GM11168 (cell line): Measurements from ENCODE around the gene DDTL.
"Not testable (repeated sequence)": the region's sequence is repeated elsewhere in the genome, so short reads cannot be mapped to it uniquely, and the experiment has no call there.

ENCODE experiments used
- in situ Hi-C: fragments of 300-500 bp; cut with MboI; formaldehyde crosslinking; loops from one replicate; pipeline ENCODE4 v1.12.0; 2022; ENCODE audit warnings: low sequenced_read_pairs; ENCODE audit not compliant: unreplicated experiment

DDTL gene

DNA sequence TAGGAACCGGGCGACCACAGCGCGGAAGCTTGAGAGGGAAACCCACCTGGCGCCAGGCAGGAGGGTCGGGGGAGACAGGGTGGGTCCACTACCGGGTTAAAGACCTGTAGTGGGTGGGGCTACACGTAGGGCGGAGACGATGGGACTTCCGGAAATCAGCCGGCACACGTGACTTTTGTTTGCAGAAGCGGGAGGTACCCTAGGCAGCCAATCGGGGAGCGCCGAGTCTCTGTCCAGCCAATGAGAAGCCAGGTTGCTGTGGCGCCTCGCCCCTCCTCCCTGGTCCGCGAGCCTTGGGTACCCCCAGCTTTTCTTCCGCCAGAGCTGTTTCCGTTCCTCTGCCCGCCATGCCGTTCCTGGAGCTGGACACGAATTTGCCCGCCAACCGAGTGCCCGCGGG, at the start of gene DDTL:
Gene DDTL, plus strand, starts transcription at position 321 of the 400 bp plus-strand sequence. Its CDS starts 27 bp downstream, at position 348.
- in situ Hi-C loops: loop anchor here (10.0 kb wide), 1 partner anchor 52 kb away; no protein-coding TSS in a partner anchor

DNA sequence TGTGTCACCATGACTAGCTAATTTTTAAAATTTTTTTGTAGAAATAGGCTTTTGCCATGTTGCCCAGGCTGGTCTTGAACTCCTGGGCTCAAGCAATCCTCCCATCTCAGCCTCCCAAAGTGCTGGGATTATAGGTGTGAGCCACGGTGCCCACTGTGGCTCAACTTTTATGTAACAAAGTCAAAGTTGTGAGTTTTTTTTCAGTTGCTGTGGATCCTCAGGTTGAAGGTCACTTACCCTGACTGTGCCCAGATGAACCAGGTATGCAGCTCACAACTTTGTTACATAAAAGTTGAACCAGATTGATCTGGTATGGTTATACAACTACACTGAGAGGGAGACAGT, 46.4 kb upstream of the DDTL start:
- in situ Hi-C loops: not testable (repeated sequence)

DNA sequence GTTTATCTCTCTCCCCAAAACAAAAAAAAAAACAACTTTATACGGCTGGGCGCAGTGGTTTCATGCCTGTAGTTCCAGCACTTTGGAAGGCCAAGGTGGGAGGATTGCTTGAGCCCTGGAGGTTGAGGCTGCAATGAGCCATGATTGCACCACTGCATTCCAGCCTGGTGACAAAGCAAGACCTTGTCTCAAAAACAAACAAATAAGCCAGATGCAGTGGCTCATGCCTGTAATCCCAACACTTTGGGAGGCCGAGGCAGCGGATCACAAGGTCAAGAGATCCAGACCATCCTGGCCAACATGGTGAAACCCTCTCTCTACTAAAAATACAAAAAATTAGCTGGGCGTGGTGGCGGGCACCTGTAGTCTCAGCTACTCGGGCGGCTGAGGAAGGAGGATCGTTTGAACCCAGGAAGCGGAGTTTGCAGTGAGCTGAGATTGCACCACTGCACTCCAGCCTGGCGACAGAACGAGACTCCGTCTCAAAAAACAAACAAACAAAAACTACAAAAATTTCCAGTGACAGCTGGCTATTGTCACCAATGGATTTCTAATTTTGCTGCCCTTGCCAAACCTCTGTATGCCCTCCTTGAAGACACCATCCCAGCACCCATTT, 45.0 kb upstream of the DDTL start:
- in situ Hi-C loops: not testable (repeated sequence)

DNA sequence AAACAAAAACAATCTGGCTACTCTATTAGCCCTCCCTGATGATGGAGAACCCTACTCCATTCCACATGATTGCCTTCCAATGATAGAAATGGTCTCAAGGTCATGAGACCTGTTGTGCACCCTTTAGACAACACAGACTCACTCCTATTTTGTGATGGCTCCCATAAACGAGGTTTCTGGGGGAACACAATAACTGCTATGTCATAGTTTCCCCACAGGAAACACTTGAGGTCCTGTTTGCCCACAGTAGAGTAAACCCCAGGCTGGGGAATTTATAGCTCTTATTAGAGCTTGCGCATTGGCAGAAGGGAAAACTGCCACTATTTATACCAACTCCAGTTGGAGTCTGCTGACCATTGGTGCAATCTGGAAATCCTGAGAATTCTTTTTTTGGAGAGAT, 43.8 kb upstream of the DDTL start:
- in situ Hi-C loops: no loop called here

DNA sequence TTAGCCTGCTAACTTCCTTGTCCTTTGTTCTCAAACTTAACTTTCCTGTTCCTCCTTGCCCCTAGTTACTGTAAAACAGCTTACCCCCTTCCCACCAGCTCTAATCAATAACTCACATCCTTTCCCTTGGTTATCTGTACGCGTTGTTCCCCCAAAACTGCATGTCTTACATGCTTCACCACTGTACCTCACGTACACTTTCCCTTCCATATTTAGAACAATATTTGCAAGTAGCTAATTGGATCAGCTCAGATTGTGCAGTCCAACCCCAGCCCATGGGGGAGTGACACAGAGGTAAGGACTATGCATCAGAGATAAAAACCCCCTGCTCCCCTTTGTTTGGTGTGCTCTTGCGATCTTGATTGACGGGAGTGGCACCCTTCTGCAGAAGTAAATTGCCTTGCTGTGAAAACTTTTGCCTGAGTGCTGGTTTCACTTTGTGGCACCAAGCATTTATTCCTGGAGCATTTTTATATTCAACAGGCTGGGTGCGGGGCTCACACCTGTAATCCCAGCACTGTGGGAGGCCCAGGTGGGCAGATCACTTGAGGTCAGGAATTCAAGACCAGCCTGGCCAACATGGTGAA, 41.6 kb upstream of the DDTL start:
- in situ Hi-C loops: no loop called here

DNA sequence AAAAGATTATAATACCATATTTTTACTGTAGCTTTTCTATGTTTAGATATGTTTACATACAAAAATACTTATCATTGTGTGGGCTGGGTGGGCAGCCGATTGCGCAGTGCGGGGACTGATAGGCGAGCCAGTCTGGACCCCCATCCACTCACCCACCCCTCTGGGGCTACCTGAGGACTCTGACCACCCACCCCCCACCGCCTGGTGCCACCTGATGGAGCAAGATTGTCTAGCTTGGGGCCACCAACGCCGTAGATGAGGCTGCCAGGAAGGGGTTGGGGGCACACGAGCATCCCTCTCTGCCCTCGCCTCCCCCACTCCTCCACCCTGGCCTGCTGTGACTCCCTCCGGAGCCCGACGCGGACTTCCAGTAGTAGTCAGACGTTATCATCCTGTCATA, 40.1 kb upstream of the DDTL start:
- in situ Hi-C loops: no loop called here

DNA sequence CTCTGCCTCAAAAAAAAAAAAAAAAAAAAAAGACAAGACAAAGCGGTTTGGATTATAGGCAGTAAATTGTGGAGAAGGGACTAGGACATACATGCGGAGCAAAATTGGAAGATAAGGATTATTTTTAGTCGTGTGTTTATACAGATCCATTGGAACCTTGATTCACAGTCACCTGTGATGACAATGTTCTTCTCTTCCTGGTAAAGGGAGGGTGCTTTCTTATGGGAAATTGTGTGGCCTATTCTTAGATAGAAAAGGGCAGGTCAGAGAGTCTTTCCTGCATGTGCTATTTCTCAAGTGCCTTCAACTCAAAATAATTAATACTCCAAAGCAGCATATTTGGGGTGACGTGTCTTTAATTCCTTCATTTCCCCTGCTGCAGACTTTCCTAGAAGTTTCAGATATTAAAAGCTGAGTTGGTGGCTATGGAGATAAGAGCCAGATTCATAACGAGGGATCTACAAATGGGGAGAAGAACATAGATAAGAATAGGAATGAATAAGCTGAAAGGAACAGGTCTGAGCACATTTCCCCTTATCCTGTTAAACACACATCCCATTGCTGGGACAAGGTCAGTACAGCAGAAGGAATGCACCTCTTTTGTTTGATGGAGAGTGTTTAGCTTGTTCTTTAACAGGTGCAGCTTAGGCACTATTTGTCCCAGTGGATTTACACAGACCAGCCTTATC, 28.2 kb upstream of the DDTL start:
- in situ Hi-C loops: no loop called here

DNA sequence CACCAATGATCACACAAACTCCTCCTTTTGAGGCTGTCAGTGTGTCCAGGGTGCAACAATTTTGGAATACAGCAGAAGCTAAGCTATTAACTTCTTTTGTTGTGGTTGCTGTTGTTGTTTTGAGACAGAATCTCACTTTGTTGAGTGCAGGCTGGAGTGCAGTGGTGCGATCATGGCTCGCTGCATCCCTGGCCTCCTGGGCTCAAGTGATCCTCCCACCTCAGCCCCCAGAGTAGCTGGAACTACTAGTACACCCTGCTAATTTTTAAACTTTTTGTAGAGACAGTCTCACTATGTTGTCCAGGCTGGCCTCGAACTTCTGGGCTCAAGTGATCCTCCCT, 27.7 kb upstream of the DDTL start:
- in situ Hi-C loops: no loop called here

DNA sequence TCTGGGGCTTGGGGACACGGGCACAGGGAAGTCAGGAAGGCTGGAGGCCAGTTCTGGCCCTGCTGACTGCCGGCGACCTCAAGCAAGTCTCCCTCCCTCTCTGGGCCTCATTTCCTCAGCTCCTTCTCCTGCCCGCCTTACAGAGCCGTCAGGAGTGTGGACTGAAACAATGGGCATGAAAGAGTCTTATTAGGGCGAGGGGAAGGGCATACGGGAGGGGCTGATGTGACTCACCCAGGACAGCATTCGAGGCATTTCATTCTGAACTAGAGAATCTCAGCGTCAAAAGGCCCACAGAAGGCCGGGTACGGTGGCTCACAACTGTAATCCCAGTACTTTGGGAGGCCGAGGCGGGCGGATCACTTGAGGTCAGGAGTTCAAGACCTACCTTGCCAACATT, 26.5 kb upstream of the DDTL start:
- in situ Hi-C loops: not testable (repeated sequence)

DNA sequence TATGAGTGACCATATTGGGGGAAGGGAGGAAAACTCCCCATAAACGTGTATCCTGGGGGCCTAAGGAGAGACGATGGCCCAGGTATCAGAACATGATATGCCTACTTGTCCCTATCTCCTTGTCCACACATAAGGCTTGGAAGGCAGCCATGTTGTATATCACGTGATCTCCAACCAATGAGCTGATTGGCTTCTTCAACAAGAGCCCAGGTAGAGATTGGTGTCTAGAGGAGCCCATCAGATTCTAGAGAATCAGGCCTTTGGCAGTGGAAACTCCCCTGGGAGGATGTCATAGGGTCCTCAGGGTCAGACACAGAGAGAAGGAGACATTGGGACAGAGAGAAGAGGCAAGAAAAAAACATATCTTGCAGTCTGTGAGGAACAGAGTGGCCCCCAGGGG, 19.3 kb upstream of the DDTL start:
- in situ Hi-C loops: not testable (repeated sequence)

DNA sequence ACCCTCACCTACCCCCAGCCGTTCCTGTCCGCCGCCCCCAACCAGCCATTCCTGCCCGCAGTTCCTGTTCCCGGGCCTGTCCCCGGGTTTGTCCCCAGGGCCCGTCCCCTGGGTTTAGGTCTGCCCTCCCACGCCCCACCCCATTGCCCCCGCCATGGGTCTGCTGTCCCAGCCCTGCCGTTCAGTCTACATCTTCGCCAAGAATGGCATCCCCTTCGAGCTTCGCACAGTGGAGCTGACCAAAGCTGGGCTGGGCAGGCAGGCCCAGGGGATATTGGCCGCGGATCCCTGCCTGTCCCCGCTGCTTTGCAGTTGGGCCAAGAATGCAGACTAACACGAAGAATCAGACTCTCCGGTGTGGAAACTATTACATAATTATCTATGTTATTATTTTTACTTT, 16.9 kb upstream of the DDTL start:
- in situ Hi-C loops: loop anchor here (5.0 kb wide), 1 partner anchor 38 kb away; no protein-coding TSS in a partner anchor

DNA sequence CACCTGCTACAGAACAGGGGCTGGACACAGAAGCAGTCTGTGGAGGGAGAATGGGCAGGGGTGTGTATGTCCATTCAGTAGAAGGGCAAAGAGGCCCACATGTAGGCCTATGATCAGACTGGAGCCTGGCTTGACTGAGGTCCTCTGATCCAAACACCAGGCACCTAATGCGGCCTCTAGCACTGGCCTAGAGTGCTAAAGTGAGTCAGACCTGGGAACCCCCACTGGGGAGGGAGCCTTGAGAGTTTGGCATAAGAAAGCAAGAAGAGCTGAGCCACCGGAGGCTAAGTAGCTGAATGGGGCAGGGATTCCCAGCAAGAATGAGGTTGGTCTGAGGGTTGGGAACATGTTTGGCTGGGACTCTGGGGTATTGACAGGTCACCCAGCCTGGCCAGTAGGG, 15.3 kb upstream of the DDTL start:
- in situ Hi-C loops: loop anchor here (5.0 kb wide), 1 partner anchor 36 kb away; no protein-coding TSS in a partner anchor

DNA sequence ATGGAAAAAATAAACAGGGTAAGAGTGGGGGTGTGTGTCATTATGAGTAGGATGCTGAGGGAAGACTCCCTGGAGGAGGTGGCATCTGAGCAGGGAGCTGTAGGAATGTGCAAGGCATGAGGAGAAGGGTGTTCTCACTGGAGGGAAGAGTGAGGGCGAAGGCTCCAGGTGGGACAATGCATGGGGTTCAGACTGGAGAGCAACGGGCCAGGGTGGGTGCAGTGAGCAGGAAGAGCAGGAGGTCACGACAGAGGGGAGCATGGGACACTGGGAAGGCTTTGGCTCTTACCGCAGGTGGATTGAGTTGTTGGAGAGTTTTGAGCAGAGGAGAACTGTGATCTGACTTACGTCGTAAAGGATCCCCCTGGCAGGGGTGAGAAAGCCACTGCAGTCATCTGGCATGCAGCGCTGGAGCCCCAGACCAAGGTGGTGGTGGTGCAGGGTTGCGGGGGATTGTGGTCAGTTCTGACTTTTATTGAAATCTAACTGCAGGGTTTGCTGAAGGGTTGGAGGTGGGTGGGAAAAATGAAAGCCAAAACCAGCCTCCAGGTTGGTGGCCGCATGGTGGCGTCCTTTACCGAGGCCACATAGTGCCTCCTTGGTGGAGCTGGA, 13.8 kb upstream of the DDTL start:
- in situ Hi-C loops: loop anchor here (5.0 kb wide), 1 partner anchor 34 kb away; no protein-coding TSS in a partner anchor

DNA sequence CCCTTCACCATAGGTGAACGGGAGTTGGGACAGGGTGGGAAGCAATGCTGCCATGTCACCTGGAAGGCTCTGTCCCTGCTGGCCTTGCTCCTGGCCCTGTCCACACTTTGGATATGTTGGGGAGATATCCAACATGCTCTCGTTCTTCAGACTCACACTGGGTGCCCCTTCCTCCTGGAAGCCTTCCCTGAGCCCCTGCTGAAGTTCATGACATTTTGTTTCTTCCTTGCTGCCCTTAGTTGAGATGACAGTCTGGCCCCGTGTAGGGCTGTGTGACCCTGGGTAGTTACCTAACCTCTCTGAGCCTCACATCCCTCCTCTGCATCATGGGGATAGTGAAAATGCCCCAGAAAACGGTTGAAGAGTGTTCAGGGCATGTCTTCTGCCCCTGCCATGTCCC, 13.2 kb upstream of the DDTL start:
- in situ Hi-C loops: loop anchor here (5.0 kb wide), 1 partner anchor 34 kb away; no protein-coding TSS in a partner anchor

DNA sequence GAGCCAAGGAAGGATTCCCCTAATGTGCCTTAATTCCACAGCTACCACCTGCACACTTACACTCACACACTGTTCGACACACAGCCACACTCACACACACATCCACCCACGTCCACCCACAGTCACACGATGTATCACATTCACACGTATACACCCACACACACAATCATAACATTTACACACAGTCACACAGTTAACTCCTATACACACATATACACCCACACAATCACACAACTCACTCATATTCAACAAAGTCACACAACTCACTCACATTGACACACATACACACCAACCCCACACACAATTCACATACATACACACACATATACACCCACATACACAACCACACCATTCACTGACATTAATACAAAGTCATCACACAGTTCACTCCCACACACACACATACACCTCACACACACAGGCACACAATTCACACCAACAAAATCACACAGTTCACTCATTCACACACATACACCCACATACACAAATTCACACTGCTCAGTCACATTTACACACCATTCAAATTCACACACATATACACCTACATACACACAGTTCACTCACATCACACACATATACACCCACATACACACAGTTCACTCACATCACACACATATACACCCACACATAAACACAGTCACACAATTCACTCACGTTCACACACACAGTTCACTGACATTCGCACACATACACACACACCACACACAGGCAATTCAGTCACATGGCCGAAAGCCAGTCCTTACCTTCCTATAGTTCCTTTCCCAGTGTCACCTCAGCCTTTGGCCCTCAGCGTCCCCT, 12.3 kb upstream of the DDTL start:
- in situ Hi-C loops: loop anchor here (5.0 kb wide), 1 partner anchor 33 kb away; no protein-coding TSS in a partner anchor

DNA sequence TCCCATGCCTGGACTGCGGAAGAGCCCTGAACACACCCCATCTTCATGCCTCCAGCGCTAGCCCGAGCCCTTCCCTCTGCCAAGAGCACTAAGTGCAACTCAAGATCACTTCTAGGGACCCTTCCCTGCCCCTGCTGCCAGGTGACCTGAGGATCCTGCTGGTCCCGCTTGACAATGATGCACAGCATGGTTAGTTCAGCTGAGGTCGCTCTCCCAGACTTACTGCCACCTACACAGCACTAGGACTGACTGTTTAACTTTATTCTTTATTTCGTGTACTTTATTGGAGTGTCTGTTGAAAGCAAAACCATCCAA, 11.7 kb upstream of the DDTL start:
- in situ Hi-C loops: loop anchor here (5.0 kb wide), 1 partner anchor 32 kb away; no protein-coding TSS in a partner anchor

DNA sequence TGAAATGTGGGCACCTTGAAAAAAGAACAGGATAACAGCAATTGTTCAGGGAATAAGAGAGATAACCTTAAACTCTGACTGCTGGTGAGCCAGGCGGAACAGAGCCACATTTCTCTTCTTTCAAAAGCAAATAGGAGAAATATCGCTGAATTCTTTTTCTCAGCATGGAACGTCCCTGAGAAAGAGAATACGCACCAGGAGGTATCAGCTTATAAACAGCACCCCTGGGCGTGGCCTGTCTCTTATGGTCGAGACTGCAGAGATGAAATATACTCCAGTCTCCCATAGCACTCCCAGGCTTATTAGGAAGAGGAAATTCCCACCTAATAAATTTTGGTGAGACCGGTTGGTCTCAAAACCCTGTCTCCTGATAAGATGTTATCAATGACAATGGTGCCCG, 10.8 kb upstream of the DDTL start:
- in situ Hi-C loops: not testable (repeated sequence)

DNA sequence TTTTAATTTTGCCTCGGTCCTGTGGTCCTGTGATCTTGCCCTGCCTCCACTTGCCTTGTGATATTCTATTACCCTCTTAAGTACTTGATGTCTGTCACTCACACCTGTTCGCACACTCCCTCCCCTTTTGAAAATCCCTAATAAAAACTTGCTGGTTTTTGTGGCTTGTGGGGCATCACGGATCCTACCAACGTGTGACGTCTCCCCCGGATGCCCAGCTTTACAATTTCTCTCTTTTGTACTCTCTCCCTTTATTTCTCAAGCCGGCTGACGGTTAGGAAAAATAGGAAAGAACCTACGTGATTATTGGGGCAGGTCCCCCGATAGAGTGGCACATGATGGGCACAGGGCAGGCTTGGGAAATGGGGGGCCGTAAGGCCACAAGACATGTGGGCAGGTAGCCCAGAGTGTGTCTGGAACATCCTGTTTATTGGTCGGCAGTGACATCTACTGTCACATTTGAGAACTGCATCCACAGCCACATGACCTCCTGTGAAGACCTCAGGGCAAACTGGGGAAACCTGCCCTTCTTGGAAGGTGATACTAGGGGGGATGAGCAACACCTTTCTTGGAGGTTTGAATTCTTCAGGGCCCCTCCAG, 10.3 kb upstream of the DDTL start:
- in situ Hi-C loops: not testable (repeated sequence)

DNA sequence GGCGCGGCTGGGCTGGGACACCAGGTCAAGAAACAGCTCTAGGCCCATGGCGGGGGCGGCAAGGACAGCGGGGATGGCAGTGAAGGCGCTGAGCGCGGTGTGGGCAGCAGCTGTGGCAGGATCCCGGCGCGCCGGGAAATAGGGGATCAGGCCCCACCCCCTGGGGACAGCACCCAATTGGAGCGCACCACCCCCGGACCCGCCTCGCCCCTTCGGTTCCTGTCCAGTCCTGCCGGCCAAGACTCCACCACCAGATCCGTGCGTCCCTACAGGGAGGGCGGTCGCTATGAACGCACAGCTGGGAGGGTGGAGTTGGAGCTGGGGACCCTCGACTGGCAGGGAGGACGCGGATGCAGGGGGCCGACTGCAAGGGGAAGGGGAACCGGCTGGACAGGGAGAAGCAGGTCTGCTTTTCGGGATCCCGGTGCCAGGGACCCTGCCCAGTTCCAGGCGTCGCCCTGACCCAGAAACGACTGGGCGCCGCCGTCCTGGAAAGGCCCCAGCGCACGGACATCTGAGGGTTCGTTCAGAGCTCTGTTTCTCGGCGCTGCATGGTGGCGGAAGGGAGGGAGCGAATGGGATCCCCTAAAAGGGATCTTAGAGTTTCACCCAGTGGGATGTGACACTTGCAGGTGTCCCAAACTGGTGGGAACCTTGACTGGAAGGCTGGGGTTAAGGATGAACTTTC, 5.5 kb upstream of the DDTL start, which contains the start of gene GSTT2B:
Gene GSTT2B, minus strand, starts transcription at position 112 of the 688 bp plus-strand sequence. Its CDS starts 64 bp downstream, at position 48.
- in situ Hi-C loops: loop anchor here (10.0 kb wide), 1 partner anchor 46 kb away; no protein-coding TSS in a partner anchor
